HG02678 (cell line): Measurements from ENCODE around the gene CAB39.
A peak's percentile ranks its signal among the peaks of the same experiment; 100 is the strongest.

ENCODE experiments used
- ATAC-seq: cut with Tn5 transposase; IDR thresholded peaks from one replicate; pipeline ENCODE4 v1.9.1; 2021; ENCODE audit warnings: mild to moderate bottlenecking, moderate library complexity; ENCODE audit not compliant: unreplicated experiment

CAB39 gene

DNA sequence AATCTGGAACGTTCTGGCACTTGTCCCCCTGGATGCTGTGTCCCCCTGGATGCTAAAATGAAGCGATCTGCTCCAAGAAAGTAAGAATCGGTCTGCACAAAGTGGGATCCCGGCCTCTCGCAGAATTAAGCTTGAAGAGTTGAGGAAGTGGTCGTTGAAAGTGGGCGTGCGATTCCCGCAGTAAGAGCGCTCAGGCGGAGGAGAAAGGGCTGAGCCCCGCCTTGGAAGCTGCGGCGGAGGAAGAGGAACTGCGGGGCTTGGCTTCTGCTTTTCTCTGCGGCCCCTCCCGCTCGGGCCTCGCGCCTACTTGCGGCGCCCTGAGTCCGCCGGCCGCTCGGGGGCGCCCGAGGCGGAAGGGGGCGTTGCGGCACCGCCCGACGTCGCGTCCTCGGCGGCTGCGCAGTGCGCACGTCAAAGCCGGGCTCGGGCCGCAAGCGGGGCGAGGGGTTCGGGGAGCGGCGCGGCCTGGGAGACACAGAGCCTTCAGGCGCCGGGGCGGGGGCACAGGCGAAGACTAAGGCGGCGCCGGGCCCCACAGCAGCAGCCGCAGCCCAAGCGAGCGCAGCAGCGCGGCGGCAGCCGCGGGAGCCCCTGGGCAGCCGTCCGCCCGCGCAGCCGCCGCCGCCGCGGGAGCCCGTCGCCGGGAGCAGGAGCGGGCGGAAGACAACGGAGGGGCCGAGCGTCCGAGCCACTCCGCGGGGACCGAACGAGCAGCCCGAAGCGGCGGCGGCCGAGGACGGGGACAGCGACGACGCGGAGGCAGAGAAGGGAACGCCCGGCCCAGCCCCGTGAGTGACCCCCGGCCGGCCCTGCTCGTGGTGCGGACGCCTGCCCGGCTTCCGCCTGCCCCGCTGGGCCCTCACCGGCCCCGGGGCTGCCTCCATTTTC is at the start of gene CAB39:
Gene CAB39, plus strand, starts transcription at position 400 of the 888 bp plus-strand sequence. CDS start 47,160 bp downstream, outside the sequence.
- ATAC-seq: peak; percentile 86

DNA sequence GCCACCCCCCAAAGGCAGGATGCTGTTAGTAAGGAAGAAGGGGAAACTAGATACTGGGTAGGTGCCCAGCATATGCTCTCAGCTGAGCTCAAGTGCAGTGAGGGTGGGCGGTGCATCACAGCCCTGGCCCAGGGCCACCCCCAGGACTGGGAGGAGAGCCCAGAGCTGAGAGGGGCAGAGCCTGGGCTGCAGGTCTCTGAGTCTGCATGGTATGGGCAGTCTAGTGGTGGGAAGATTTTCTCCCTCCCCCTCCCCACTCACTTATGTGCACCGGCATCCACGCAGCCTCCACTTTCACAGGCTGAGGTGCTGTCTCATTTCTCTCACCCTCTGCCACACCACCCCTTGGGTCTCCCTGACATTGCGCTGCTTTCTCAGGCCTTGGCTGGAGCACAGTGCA is 48.5 kb upstream of the CAB39 start:
- no peak for ATAC-seq

DNA sequence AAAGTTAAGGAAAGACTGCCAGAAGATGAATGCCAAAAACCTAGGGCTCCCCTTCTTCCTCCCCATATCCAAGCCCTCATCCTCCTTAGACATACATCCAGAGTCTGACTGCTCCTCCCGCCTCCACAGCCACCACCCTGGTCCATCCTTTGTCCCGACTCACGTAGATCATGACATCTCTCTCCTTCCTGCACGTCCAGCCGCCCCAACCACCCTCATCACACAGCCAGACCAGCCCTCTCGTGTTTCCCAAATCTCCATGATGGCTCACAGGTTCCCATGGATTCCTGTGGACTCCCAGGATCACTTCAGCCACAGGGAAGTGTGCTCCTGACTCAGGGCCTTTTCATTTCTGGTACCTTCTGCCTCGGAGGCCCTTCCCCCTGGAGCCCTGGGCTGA is 47.8 kb upstream of the CAB39 start:
- ATAC-seq: no peak

DNA sequence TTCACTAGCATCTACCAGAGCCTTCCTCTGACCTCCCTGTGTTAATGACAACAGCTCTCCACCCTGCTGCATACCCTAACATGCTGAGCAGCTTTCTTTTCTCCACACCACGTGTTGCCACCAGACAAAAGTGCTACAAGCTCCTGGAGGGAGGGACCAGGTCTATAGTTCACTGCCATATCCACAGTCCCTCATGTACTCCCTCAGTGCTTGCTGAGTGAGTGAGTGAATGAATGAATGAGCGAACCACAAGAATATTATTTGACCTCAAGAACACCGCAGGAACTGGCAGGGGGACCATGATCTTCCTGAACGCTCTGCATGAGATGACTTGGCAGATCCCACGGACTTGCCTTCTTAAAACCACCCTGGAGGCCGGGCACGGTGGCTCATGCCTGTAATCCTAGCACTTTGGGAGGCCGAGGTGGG is 47.4 kb upstream of the CAB39 start:
- no peak for ATAC-seq

DNA sequence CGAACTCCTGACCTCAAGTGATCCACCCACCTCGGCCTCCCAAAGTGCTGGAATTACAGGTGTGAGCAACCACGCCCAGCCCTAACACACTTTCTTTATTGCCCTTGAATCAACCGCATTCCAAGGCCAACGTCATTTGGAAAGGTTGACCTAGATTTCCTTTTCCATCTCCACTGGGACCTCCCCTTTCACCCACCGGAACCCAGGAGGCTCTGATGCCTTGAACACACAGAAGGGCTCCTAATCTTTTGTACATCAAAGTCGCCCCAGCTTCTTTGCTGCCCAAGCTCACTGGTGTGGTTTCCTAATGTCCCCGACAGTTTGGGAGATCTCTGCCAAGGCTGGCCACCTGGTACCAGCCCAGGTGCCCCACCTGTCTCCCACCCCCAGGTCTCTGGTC is 46.2 kb upstream of the CAB39 start:
- no peak for ATAC-seq

DNA sequence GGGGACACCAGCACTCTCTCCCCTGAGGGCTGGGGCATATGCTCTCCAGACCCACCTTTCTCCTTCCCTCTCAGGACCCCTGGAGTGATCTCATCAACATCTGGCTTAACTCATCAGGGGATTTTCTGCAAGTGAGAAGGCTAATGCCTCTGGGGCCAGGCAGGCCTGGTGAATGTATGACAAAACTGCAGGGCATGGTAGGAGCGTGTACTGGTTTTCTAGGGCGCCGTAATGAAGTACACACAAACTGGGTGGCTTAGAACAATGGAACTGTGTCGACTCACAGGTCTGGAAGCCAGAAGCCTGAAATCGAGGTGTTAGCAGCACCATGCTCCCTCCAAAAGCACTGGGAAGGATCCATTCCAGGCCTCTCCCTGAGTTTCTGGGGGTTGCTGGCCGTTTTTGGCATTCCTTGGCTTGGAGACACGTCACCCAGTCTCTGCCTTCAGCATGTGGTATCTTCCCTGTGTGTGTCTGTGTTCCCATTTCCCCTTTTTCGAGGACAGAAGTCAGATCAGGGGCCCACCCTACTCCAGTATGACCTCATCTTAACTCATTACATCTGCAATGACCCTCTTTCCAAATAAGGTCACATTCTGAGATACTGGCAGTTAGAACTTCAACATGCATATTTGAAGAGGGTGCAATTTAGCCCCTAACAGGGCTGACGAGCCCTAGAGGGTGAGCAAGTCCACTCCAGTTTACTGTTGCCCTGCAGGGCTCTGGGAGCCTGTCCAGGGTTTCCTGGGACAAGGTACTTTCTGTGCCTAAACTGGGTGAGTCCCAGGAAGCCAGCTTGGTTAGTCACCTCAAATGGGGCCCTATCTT is 45.5 kb upstream of the CAB39 start:
- no peak for ATAC-seq

DNA sequence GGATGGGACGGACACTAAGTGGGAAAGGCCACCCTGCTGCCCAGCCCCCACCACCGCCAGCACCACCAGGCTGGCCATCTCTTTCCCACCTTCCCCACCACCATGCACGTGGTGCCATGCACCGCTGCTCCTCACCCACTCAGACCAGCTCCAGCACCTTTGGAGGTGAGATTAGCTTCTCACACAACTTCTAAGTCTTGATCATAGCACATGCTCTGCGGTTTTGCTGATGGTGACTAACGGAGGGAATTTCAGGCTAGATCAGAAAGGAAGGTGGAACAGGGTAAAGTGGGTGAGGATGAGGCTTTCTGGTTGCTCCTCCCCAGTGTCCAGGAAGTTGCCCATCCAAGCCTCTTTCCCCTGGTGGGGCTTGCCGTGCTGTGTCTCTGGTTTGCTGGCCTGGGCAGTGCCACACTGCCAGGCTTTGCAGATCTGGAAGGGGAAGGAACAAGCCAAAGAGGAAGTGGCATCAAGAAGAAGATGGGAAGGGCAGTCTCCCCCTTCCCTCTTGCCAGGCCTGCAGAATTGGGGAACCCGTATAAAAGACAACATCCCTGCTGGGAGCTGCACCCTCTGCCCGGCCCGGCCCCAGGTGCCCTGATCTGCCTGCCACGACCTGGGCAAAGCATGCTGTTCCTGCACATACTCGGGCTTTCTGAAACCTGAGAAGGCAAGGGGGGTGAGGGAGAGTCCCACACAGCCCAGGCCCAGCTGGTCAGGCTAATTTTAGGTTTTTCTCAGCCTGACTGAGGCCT is 44.3 kb upstream of the CAB39 start:
- ATAC-seq: peak; percentile 63

DNA sequence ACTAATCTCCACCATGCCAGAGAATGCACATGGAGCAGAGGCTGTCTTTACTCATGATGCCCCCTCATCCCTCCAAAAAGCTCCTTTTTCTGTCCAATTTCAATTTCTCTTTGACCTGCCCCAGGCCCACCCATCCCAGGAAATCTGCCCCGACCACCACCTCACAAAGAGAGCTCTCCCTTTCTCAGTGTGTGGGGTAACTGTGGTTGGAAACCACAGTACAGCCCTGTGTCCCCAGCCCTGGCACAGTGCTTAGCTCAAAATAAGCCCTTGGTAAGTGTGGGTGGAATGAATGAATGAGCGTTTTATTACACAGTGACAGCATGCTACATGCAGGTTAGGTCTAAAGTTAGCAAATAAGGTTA is 43.7 kb upstream of the CAB39 start:
- ATAC-seq: peak; percentile 37

DNA sequence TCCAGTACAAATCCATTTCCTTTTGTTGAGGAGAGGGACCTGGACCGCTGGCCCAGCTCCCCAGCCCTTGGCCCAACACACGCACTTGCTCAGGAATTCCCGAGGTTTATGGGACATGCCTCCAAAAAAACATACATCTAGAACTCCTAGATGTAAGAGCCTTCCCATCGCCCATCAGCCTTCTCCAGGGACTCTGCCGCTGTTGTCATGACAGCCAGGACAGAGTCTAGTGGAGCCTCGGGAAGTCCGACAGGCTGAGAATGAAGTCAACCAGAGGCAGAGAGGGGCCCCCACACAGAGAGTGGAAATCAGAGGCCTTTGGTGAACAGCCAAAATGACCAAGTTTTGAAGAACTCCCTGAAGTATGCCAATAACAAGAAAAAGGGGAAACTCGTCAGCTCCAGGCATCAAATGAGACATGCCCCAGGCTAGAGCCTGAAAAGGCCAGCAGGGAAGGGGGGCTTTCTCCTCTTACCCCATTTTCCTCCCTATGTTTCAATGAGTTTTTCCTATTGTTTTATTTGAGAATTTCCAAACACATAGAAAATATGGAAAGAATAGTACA is 43.2 kb upstream of the CAB39 start:
- no peak for ATAC-seq

DNA sequence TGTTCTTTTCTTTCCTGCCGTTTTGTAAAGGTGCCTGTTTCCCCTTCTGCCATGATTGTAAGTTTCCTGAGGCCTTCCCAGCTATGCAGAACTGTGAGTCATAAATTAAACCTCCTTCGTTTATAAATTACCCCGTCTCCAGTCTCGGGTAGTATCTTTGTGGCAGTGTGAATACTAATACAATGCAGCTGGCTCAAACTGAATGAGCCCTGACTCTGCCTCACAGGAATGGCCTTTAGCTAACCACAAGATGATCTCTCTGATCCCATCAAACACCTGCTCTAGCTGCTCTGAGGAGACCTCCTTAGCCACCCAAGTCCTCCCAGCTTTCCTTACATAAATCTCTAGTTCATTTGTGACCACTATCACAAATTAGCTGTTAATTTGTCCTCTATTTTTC is 41.5 kb upstream of the CAB39 start:
- ATAC-seq: no peak

DNA sequence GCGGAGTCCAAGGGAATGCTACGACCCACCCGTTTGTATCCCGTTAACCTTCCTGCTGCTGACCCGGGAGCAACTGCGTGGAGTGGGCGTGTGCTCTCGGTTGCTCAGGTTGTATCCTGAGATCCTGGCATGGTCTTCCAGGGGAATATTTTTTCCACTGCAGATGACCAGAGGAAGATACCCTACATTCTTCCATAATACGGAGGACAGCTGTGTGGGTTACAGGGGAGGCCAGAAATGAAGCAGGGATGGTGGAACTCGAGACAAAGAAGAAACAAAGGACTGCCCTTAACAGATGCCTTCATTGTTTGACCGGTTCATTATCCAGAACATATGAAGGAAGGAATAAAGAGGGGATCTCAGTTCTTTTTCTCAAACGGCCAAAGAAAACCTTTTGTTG is 39.8 kb upstream of the CAB39 start:
- no peak for ATAC-seq

DNA sequence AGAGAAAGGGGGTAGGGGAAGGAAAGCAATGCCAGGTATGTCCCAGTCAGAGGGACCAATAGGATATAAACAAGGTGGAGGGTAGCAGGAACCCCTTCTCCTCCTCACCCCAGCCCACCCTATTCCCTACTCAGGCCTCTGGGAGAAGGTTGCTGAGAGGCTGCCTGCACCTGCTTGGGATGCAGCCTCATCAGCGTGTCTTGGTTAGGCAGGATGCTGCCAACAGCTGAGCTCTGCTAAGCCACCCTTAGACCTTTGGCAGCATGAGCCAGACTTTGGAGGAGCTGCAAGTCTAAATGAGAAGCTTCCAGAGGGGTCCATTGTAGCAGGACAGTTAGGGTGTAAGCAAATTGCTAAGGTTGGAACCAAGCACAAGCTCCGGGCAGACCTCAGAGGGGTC is 38.2 kb upstream of the CAB39 start:
- ATAC-seq: no peak

DNA sequence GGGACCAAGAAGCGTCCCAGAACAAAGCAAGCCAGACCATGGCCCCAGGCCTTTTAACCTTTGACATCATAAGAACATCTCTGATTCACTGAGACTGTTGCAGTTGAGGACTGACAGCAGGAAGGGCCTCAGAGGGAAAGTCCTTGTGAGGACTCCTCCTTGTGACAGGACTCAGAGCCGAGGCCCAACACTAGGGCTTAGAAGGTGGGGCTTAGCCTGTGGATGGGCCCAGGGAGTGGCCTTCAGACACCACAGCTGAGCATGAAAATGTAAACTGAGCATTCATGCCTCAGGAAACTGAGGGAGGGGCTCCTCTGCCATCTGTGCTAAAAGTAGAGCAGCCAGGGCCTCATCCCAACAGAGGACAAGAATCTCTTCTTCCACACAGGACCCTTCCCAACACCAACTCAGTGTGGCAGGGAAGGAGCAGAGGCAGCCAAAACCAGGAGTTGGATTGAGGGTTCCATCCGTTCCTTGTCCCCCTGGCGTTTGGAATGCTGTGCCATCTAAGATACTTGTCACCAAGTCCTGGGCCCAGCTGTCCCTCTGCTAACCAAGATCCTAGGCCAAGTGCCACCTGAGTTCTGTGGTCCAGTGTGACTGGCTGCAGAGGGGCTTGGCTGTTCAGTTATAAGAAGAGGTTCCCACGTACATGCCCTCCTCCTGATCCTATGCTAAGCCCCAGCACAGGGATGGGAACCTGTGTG is 37.5 kb upstream of the CAB39 start:
- no peak for ATAC-seq

DNA sequence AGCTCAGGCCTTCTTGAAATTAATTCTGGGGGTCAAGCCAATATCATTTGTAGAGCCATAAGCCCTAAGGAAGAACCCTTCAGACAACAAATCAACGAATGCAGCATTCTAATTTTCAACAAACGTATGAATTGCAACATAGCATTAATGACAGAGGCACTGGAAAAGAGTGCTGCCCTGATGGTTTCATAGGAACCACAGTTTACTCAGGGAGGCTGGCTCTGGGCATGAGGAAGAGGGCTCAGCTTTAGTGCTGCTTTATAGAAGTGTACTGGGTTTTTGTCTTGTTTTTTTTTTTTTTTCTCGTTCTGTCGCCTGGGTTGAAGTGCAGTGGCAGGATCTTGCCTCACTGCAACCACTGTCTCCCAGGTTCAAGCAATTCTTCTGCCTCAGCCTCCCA is 36.1 kb upstream of the CAB39 start:
- ATAC-seq: no peak

DNA sequence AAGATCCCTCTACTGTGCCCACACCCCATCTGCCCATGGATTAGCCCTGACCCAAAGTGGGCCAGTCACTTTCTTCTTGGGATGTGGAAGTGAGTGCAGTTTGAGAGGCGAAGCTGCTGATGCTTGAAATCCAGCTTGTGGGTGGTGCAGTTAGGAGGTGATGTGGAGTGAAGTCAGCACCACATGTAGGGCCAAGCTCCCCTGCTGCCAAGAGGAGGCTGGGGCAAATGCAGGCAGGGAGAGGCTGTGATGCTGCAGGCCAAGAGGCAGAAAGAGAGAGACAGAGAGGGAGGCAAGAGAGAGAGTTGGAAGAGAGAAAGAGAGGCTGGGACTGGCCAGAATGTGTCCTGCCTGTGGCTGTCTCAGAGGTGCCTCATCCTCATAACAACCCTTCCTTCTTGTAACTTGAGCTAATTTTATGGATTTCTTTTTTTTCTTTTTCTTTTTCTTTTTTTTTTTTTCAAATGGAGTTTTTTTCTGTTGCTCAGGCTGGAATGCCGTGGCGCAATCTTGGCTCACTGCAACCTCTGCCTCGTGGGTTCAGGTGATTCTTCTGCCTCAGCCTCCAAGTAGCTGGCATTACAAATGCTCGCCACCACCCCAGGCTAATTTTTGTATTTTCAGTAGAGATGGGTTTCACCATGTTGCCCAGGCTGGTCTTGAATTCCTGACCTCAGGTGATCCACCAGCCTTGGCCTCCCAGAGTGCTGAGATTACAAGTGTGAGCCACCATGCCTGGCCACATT is 35.3 kb upstream of the CAB39 start:
- no peak for ATAC-seq

DNA sequence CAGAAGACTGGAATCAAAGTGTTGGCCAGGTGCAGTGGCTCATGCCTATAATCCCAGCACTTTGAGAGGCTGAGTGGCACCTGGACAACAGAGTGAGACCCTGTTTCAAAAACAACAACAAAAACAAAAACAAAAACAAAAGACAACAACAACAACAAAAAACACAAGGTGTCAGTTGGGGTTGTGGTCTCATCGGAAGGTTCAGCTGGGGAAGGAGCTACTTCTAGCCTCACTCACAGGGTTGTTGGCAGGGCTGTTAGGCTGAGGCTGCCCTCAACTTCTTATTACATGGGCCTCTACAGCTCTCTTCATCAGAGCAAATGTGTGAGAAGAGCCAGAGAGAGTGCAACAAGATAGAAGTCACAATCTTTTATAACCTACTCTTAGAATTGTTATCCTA is 34.6 kb upstream of the CAB39 start:
- no peak for ATAC-seq

DNA sequence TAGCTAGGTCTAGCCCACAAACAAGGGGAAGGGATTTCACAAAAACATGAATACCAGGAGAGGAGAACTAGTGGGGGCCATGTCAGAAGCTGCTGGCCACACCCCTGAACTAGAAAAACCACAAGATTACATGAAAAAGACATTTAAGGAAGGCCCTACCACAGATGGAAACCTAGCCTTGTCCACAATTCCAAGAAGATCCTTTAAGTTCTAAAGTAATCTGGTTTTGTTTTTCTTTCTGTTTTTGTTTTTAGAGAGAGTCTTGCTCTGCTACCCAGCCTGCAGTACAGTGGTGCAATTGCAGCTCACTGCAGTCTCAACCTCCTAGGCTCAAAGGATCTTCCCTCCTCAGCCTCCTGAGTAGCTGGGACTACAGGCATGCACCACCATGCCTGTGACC is 34.2 kb upstream of the CAB39 start:
- no peak for ATAC-seq

DNA sequence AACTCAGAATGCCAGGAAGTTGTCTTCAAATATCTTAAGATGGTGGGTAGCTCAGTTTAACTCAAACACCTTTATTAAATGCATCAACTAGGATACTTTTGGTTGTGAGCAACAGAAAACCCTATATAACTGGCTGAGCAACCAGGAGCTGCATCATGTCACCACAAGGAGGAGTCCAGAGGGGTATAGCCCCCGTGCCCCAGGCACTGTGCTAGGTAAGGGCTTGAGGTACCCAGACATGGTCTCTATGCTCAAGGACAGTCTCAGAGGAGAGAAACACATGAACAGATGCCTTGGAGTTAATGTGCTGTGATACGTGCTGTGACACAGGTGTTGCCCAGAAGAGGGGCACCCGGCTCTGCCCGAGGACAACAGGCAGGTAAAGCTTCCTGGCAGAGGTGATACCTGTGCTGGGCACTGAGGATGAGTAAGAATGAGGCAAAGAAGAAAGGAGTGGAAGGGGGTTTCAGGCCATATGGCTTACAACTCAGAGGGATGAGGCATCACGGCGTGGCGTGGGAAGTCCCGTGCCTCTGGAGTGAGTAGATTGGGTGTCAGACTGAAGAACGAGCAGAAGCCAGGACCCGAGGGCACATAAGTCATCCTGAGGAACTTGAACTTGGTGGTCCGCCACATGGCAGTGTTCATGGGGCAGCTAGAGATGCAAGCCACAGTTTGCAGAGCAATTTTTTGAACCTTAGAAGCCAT is 32.0 kb upstream of the CAB39 start:
- no peak for ATAC-seq

DNA sequence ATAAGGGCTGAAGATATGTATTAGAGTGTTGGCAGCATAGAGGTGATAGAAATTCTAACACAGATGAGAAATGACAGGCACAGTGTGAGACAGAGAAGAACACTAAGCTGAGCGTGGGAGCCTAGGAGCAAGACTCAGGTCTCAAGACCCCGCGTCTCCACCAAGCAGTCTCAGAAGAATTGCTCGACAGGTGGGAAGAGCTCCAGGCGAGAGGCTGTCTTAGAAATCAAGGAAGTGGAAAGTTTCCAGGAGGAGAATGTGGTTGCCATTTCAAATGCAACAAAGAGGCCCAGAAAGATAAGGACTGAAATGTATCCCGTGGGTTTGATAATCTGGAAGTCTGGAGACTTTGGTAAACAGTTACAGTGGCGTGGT is 31.5 kb upstream of the CAB39 start:
- no peak for ATAC-seq
